Measurements from ENCODE around the gene IL17RC. TPM values are rescaled to one million over a fixed set of nuclear protein-coding genes. Genes with fewer than 3 reads are reported as not detected.

The IL17RC gene
- total and polyA plus RNA-seq, 9 donors = 14.2 to 46.5 (median 35.8) TPM

GRCh38 chr3:9915254-9916141, 1.4 kb upstream of the IL17RC start:
- Histone ChIP-seq H3K4me3 (peak overlapping the region; percentile 59), H3K27me3 (no peaks in the 10 kb centered on the region), H3K27ac (peak overlapping the region; percentile 76 to 82), H3K9me3 (no peaks in the 10 kb centered on the region), H3K4me1 (ENCODE audit: insufficient read depth) (peaks cover 13% of the 10 kb centered on the region), H3K36me3 (no peaks in the 10 kb centered on the region)
- WGBS, 3 donors = 0 to 1% (median 1%) methylated on average over 59 to 99 of the region's 99 CpGs
- peak; percentile 77 to 85 (median 79) for DNase-seq
- TF ChIP-seq CTCF (IDR thresholded peaks at IDR 0.05) = peak in 2 of 3 donors; percentile 53 to 63
- TF ChIP-seq EP300 (IDR thresholded peaks at IDR 0.05) = no peak
- peak; percentile 20 for TF ChIP-seq POLR2A (IDR thresholded peaks at IDR 0.05)
- intact Hi-C loops (cut with DNase I) = loop anchor here in 2 of 4 donors (5.0 kb wide), 2 partner anchors 53 to 68 kb away; no protein-coding TSS in a partner anchor

GRCh38 chr3:9916346-9916733, 558 bp upstream of the IL17RC start:
- TF ChIP-seq EP300 (IDR thresholded peaks at IDR 0.05) (no peak), CTCF (IDR thresholded peaks at IDR 0.05) (no peak), POLR2A (IDR thresholded peaks at IDR 0.05) (no peak)
- Histone ChIP-seq H3K27me3 (no peaks in the 10 kb centered on the region), H3K9me3 (no peaks in the 10 kb centered on the region), H3K36me3 (no peaks in the 10 kb centered on the region), H3K4me1 (ENCODE audit: insufficient read depth) (peaks cover 13% of the 10 kb centered on the region), H3K4me3 (peak overlapping the region; percentile 59), H3K27ac (peak overlapping the region; percentile 76 to 82)
- intact Hi-C loops (cut with DNase I) = loop anchor here in 2 of 4 donors (5.0 kb wide), 2 partner anchors 54 to 69 kb away; no protein-coding TSS in a partner anchor
- 33 to 45% (median 40%) methylated on average over 7 of the region's 7 CpGs for WGBS, 3 donors
- DNase-seq = peak in 2 of 5 donors; percentile 25 to 39

GRCh38 chr3:9917820-9918219, 922 bp downstream of the IL17RC start:
- intact Hi-C loops (cut with DNase I) = loop anchor here in 2 of 4 donors (5.0 kb wide), 2 partner anchors 56 to 71 kb away; no protein-coding TSS in a partner anchor
- H3K4me3 ChIP-seq = no peak overlapping the region
- WGBS, 3 donors = 78 to 91% (median 83%) methylated on average over 10 of the region's 10 CpGs
- no peaks in the 10 kb centered on the region for H3K36me3 ChIP-seq
- peaks cover 13% of the 10 kb centered on the region for H3K4me1 ChIP-seq (ENCODE audit: insufficient read depth)
- TF ChIP-seq POLR2A (IDR thresholded peaks at IDR 0.05) (no peak), CTCF (IDR thresholded peaks at IDR 0.05) (no peak), EP300 (IDR thresholded peaks at IDR 0.05) (no peak)
- no peaks in the 10 kb centered on the region for H3K9me3 ChIP-seq
- H3K27ac ChIP-seq = peak overlapping the region; percentile 36 to 82
- peak in 3 of 5 donors; percentile 24 to 44 (median 35) for DNase-seq
- no peaks in the 10 kb centered on the region for H3K27me3 ChIP-seq

- no peaks in the 10 kb centered on the region for H3K27me3 ChIP-seq
- no peak overlapping the region for H3K27ac ChIP-seq
- TF ChIP-seq EP300 (IDR thresholded peaks at IDR 0.05) = no peak
- TF ChIP-seq POLR2A (IDR thresholded peaks at IDR 0.05) = no peak
- no peak for TF ChIP-seq CTCF (IDR thresholded peaks at IDR 0.05)
- no peaks in the 10 kb centered on the region for H3K36me3 ChIP-seq
- H3K9me3 ChIP-seq = no peaks in the 10 kb centered on the region
- H3K4me3 ChIP-seq = no peak overlapping the region
- no peak for DNase-seq
- peaks cover 13% of the 10 kb centered on the region for H3K4me1 ChIP-seq (ENCODE audit: insufficient read depth)
- WGBS, 3 donors = 80 to 89% (median 88%) methylated on average over 8 of the region's 8 CpGs
- intact Hi-C loops (cut with DNase I) = loop anchor here in 2 of 4 donors (5.0 kb wide), 2 partner anchors 56 to 71 kb away; no protein-coding TSS in a partner anchor
Observed at GRCh38 chr3:9918261-9919038, 1.6 kb downstream of the IL17RC start.
